Activated T-cell treated with anti-CD3 and anti-CD28 coated beads, Interleukin-2, amount 50 U/mL, for 72 hours (primary cell): ENCODE results near the gene MPRIP. TPM values are rescaled to one million over a fixed set of nuclear protein-coding genes. Genes with fewer than 3 reads are reported as not detected.
"Not testable (repeated sequence)": the region's sequence is repeated elsewhere in the genome, so short reads cannot be mapped to it uniquely, and the experiment has no call there.

ENCODE experiments used
- ATAC-seq, 2 donors: fragments of 150-1000 bp; cut with Tn5 transposase; replicated peaks in 1 of 2; 2 replicates each; pipeline ENCODE4 v1.10.0; 2021; ENCODE audit warnings: moderate library complexity in 2 of 2, mild to moderate bottlenecking in 1 of 2
- DNase-seq, 2 donors: peaks; one replicate each; pipeline ENCODE4 v3.0.0; 2021 to 2022; ENCODE audit warnings: mixed read lengths in 1 of 2
- H3K27ac Mint-ChIP-seq: one replicate; pipeline ENCODE4 v1.8.0; 2022; ENCODE audit warnings: mild to moderate bottlenecking, moderate library complexity, mixed read lengths
- H3K27me3 Mint-ChIP-seq: one replicate; pipeline ENCODE4 v1.8.0; 2022; ENCODE audit warnings: low read depth, mixed read lengths
- H3K36me3 Mint-ChIP-seq, 2 donors: one replicate each; pipeline ENCODE4 v1.8.0; 2022; ENCODE audit warnings: mixed read lengths in 2 of 2, mild to moderate bottlenecking in 1 of 2; ENCODE audit not compliant: insufficient read depth in 2 of 2
- H3K4me1 Mint-ChIP-seq: one replicate; pipeline ENCODE4 v1.8.0; 2022; ENCODE audit warnings: low read depth, mixed read lengths
- H3K4me3 Mint-ChIP-seq, 2 donors: one replicate each; pipeline ENCODE4 v1.8.0; 2022; ENCODE audit warnings: mild to moderate bottlenecking in 2 of 2, mixed read lengths in 2 of 2, moderate library complexity in 2 of 2
- H3K9me3 Mint-ChIP-seq, 2 donors: one replicate each; pipeline ENCODE4 v1.8.0; 2022; ENCODE audit warnings: mixed read lengths in 2 of 2
- total RNA-seq, 2 donors: library from RNA; stranded (reverse); gene quantifications; one replicate each; pipeline ENCODE4 v1.2.3, GENCODE V29; 2022

Gene MPRIP
- total RNA-seq, 2 donors from 2014 or later: 110 to 128 TPM

- H3K9me3 Mint-ChIP-seq: no peaks in the 10 kb centered on the region
- H3K27ac Mint-ChIP-seq: no peak overlapping the region
- ATAC-seq: no peak
- no peak for DNase-seq
- peaks cover 89% of the 10 kb centered on the region for H3K4me1 Mint-ChIP-seq
- no peaks in the 10 kb centered on the region for H3K27me3 Mint-ChIP-seq
- H3K36me3 Mint-ChIP-seq: peaks cover 7 to 20% of the 10 kb centered on the region in 2 donors
- peak overlapping the region; percentile 84 to 87 for H3K4me3 Mint-ChIP-seq
These were observed 140.4 kb downstream of the MPRIP start for GRCh38 chr17:17182598-17183136.

- peaks cover 78% of the 10 kb centered on the region for H3K4me1 Mint-ChIP-seq
- ATAC-seq: no peak
- H3K4me3 Mint-ChIP-seq: peak overlapping the region; percentile 22 to 59
- no peak for DNase-seq
- H3K27me3 Mint-ChIP-seq: no peaks in the 10 kb centered on the region
- peak overlapping the region; percentile 97 for H3K27ac Mint-ChIP-seq
- no peaks in the 10 kb centered on the region for H3K9me3 Mint-ChIP-seq
- H3K36me3 Mint-ChIP-seq: peaks cover 4 to 16% of the 10 kb centered on the region in 2 donors
These were observed 141.5 kb downstream of the MPRIP start for GRCh38 chr17:17183744-17184143.

- ATAC-seq, H3K27me3 Mint-ChIP-seq, H3K9me3 Mint-ChIP-seq, DNase-seq: not testable (repeated sequence)
- Mint-ChIP-seq H3K36me3 (peaks cover 4 to 12% of the 10 kb centered on the region in 2 donors), H3K27ac (peak overlapping the region; percentile 97), H3K4me1 (peaks cover 64% of the 10 kb centered on the region), H3K4me3 (peak overlapping the region; percentile 61 to 90)
These were observed 142.9 kb downstream of the MPRIP start for GRCh38 chr17:17184985-17185757.

- peaks cover 0 to 6% of the 10 kb centered on the region in 2 donors for H3K36me3 Mint-ChIP-seq
- ATAC-seq (peak; percentile 74 to 77), DNase-seq (peak; percentile 70 to 71)
- H3K27ac Mint-ChIP-seq: peak overlapping the region; percentile 97
- H3K9me3 Mint-ChIP-seq: no peaks in the 10 kb centered on the region
- H3K4me3 Mint-ChIP-seq: peak overlapping the region; percentile 61 to 90
- no peaks in the 10 kb centered on the region for H3K27me3 Mint-ChIP-seq
- peaks cover 55% of the 10 kb centered on the region for H3K4me1 Mint-ChIP-seq
These were observed 143.8 kb downstream of the MPRIP start for GRCh38 chr17:17186051-17186450.

GRCh38 chr17:17186551-17187505 lies 144.6 kb downstream of the MPRIP start:
- H3K27me3 Mint-ChIP-seq: no peaks in the 10 kb centered on the region
- H3K4me3 Mint-ChIP-seq: peak overlapping the region; percentile 61 to 90
- H3K27ac Mint-ChIP-seq: peak overlapping the region; percentile 97
- H3K36me3 Mint-ChIP-seq: peaks cover 0 to 6% of the 10 kb centered on the region in 2 donors
- ATAC-seq (no peak), DNase-seq (no peak)
- peaks cover 47% of the 10 kb centered on the region for H3K4me1 Mint-ChIP-seq
- no peaks in the 10 kb centered on the region for H3K9me3 Mint-ChIP-seq

GRCh38 chr17:17188586-17188985 lies 146.3 kb downstream of the MPRIP start:
- peaks cover 34% of the 10 kb centered on the region for H3K4me1 Mint-ChIP-seq
- ATAC-seq: no peak
- H3K36me3 Mint-ChIP-seq: peaks cover 0 to 4% of the 10 kb centered on the region in 2 donors
- H3K27me3 Mint-ChIP-seq: no peaks in the 10 kb centered on the region
- no peaks in the 10 kb centered on the region for H3K9me3 Mint-ChIP-seq
- no peak overlapping the region for H3K27ac Mint-ChIP-seq
- DNase-seq: no peak
- no peak overlapping the region for H3K4me3 Mint-ChIP-seq

- Mint-ChIP-seq H3K4me3 (no peak overlapping the region), H3K27ac (no peak overlapping the region), H3K36me3 (peaks cover 0 to 1% of the 10 kb centered on the region in 2 donors), H3K27me3 (no peaks in the 10 kb centered on the region), H3K4me1 (peaks cover 24% of the 10 kb centered on the region), H3K9me3 (no peaks in the 10 kb centered on the region)
- ATAC-seq (no peak), DNase-seq (no peak)
These were observed 147.3 kb downstream of the MPRIP start for GRCh38 chr17:17189559-17189958.

GRCh38 chr17:17190188-17190587 lies 147.9 kb downstream of the MPRIP start:
- Mint-ChIP-seq H3K27me3 (no peaks in the 10 kb centered on the region), H3K27ac (no peak overlapping the region)
- no peak for ATAC-seq

GRCh38 chr17:17191346-17191792 lies 149.1 kb downstream of the MPRIP start:
- ATAC-seq (no peak), DNase-seq (no peak)
- peaks cover 6% of the 10 kb centered on the region for H3K4me1 Mint-ChIP-seq
- H3K9me3 Mint-ChIP-seq: no peaks in the 10 kb centered on the region
- H3K27me3 Mint-ChIP-seq: no peaks in the 10 kb centered on the region
- H3K4me3 Mint-ChIP-seq: no peak overlapping the region
- no peak overlapping the region for H3K27ac Mint-ChIP-seq
- no peaks in the 10 kb centered on the region for H3K36me3 Mint-ChIP-seq

More at GRCh38 chr17:17190188-17190587, 147.9 kb downstream of the MPRIP start:
- no peaks in the 10 kb centered on the region for H3K36me3 Mint-ChIP-seq
- H3K4me1 Mint-ChIP-seq: peaks cover 18% of the 10 kb centered on the region
- no peak for DNase-seq
- H3K4me3 Mint-ChIP-seq: no peak overlapping the region
- H3K9me3 Mint-ChIP-seq: no peaks in the 10 kb centered on the region

- Mint-ChIP-seq H3K9me3 (no peaks in the 10 kb centered on the region), H3K4me1 (peaks cover 5% of the 10 kb centered on the region), H3K27ac (no peak overlapping the region), H3K36me3 (no peaks in the 10 kb centered on the region), H3K27me3 (no peaks in the 10 kb centered on the region), H3K4me3 (no peak overlapping the region)
- no peak for ATAC-seq
- no peak for DNase-seq
These were observed 149.7 kb downstream of the MPRIP start for GRCh38 chr17:17191961-17192381.

GRCh38 chr17:17195466-17195865 lies 153.2 kb downstream of the MPRIP start:
- H3K36me3 Mint-ChIP-seq, DNase-seq, ATAC-seq, H3K27ac Mint-ChIP-seq, H3K9me3 Mint-ChIP-seq, H3K4me3 Mint-ChIP-seq, H3K27me3 Mint-ChIP-seq: not testable (repeated sequence)
- H3K4me1 Mint-ChIP-seq: peaks cover 17% of the 10 kb centered on the region

GRCh38 chr17:17196776-17197175 lies 154.5 kb downstream of the MPRIP start:
- Mint-ChIP-seq H3K27ac (no peak overlapping the region), H3K27me3 (no peaks in the 10 kb centered on the region), H3K9me3 (no peaks in the 10 kb centered on the region), H3K36me3 (peaks cover 0 to 5% of the 10 kb centered on the region in 2 donors), H3K4me3 (no peak overlapping the region), H3K4me1 (peaks cover 17% of the 10 kb centered on the region)
- ATAC-seq (no peak), DNase-seq (no peak)

GRCh38 chr17:17198281-17198680 lies 156.0 kb downstream of the MPRIP start:
- H3K4me1 Mint-ChIP-seq: peaks cover 17% of the 10 kb centered on the region
- no peaks in the 10 kb centered on the region for H3K9me3 Mint-ChIP-seq

More at GRCh38 chr17:17198281-17198680, 156.0 kb downstream of the MPRIP start:
- no peak overlapping the region for H3K27ac Mint-ChIP-seq
- H3K4me3 Mint-ChIP-seq: no peak overlapping the region
- no peak for ATAC-seq
- no peak for DNase-seq
- peaks cover 1 to 5% of the 10 kb centered on the region in 2 donors for H3K36me3 Mint-ChIP-seq
- H3K27me3 Mint-ChIP-seq: no peaks in the 10 kb centered on the region
